GM12892 (cell line): ENCODE measurements around the gene RPTOR.

Source experiments
- POLR2A ChIP-seq: IDR thresholded peaks from 2 replicates; pipeline ENCODE4 v1.6.1; 2011; ENCODE audit warnings: low read depth, low read length, control low read depth
- POLR2AphosphoS5 ChIP-seq: IDR thresholded peaks from 2 replicates; pipeline ENCODE4 v1.6.1; 2011; ENCODE audit warnings: low read depth, low read length, control low read depth
- TAF1 ChIP-seq: IDR thresholded peaks from 2 replicates; pipeline ENCODE4 v1.6.1; 2011; ENCODE audit warnings: low read depth, mild to moderate bottlenecking, control low read depth, low read length, borderline replicate concordance

- TF ChIP-seq TAF1 (no peak), POLR2AphosphoS5 (no peak), POLR2A (no peak)
Measured at GRCh38 chr17:80716986-80717719, 172.5 kb downstream of the RPTOR start.
